Stimulated activated CD4-positive, alpha-beta T cell treated with anti-CD3 and anti-CD28 coated beads, Interleukin-12 subunit alpha, Interleukin-12 subunit beta, amount 100 ng/mL, for 4 hours (primary cell): ENCODE results near the gene ALK.

ENCODE experiments used
- DNase-seq: peaks from one replicate; pipeline ENCODE4 v3.0.0-alpha.2; 2020

The ALK gene

GRCh38 chr2:29525921-29526320 is 395.5 kb downstream of the ALK start:
- no peak for DNase-seq

GRCh38 chr2:29524652-29525051 is 396.7 kb downstream of the ALK start:
- DNase-seq: no peak

DNA sequence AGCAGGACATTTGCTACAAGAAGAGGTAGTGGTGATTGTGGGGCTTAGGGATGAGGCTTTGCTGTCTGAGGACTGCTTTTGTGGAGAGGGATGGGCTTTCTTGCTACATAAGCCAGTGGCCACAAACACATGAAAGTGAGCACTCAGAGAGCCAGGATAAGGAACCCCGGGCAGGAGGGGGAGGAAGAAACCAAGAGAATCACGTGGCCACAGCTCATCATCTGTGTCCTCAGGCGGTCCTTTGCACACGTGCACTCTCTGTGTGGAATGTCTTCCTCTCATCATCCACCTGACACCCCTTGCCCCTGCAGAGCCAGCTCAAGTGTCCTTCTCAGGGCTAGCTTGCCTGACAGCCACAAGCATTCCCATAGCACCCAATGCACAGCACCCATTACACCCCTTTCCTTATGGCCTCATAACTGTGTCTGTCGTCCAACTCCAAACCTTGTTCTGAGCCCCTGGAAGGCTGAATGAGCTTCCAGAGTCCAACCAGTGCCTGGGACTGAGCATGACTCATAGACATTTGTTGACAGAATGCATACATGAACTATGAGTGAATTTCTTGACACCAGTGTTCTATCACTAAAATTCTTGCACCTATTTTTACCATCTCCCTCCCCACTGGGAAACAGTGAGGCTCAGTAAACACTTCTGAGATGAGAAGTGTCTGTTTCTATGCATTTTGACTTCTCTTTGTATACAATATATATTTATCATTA is 398.3 kb downstream of the ALK start:
- DNase-seq: no peak

DNA sequence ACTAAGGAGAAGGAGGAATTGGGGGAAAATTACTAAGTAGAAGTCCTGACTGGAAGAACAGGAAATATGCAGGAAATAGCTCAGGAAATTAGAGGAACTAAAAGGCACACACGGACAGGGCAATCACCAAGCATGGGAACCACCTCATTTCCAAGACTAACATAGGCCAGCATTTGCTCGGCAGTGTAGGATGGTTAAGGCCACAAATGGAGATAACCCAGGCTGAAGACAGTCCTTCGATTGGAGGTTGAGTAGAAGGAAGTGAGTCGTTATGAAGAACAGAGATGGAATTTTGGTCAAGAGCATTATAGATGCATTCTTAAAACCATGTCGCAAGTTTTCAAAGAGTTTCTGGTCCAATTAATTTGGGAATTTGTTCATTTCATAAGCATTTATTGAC is 401.4 kb downstream of the ALK start:
- no peak for DNase-seq

- DNase-seq: no peak
These were observed 402.0 kb downstream of the ALK start for GRCh38 chr2:29519338-29519925.

DNA sequence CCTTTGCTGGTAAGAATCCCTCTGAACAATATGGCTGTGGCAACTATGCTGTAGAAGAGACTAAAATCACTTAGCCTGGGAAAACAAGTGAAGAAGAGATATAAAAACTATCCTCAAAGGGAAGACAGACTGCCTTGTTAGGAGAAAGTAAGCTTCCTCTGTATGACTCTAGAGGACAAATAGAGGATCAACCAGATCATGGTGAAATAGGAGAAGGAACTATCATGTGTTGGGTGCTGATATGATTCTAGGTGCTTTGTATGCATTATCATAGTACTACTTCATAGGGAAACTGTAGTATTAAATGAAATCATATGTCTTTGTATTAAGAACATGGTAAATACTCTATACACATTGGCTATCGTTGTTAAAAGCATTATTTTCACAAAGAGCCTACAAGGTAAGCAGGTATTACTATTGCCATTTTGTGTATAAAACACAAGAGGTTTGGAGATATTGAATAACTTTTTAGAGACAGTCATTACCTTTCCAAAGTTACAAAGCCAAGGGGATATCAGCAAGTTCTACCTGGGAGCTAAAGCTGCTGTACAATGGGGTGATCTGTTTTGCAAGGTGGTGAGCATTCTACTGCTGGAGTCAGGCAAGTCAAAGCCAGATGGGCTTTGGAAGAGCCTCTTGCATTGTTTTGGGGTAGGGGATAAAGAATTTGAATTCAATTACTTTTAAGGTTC is 402.6 kb downstream of the ALK start:
- no peak for DNase-seq

DNA sequence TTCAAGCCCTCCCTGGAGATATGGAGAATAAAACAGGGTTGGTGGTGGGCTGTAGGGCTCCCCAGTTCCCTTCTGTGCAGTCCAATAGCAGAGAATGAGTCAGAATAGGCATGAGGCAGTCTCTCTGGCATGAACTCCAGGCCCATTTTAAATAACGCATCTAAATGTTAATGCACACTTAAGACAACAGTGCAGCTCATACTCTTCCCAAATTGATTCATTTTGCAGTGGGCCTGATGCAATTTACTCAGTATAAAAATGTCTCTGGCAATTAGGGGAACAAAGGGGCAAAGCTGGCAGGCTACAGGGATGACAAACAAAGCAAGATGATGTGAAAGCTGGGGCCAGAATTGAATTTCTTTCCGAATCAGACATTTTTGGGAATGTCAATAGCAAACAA is 403.4 kb downstream of the ALK start:
- DNase-seq: no peak

GRCh38 chr2:29517413-29517812 is 404.0 kb downstream of the ALK start:
- DNase-seq: no peak

DNA sequence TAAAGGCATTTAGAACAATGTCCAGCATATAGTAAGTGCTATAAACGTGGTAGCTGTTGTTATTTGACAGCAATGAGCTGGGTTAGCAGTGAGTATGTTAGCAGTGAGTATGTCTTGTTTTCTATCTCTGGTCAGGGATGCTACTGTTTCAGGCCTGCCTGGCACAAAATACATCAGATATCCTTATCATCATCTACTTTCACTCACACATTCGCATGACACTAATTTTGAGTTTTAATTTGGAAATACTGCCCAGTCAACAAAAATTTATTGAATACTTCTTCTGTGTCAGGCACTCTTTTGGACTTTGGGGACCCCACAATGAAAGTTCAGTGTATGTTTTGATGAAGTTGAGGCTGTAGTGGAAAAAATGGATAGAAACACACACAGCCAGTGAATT is 404.6 kb downstream of the ALK start:
- no peak for DNase-seq

GRCh38 chr2:29509878-29510277 is 411.5 kb downstream of the ALK start:
- DNase-seq: no peak

GRCh38 chr2:29509397-29509796 is 412.0 kb downstream of the ALK start:
- DNase-seq: no peak

DNA sequence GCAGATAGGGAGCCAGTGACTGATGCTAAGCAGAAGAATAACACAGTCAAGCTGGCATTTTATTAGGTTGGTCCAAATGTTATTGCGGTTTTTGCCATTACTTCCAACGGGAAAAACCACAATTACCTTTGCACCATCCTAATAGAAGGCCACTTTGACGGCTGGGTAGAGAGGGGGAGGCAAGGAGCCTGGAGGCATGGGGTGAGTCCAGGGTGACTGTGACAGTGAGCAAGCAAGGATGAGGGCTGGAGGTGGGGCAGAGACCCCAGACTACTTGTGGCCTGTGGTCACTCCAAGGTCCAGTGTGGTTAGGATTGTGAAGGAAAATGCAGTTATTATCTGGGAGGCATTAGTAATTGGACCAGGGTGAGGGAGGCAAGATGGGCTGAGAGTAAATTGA is 416.6 kb downstream of the ALK start:
- DNase-seq: no peak

GRCh38 chr2:29502460-29502911 is 418.9 kb downstream of the ALK start:
- no peak for DNase-seq

GRCh38 chr2:29497375-29497774 is 424.0 kb downstream of the ALK start:
- DNase-seq: no peak

GRCh38 chr2:29496198-29496597 is 425.2 kb downstream of the ALK start:
- DNase-seq: no peak

- DNase-seq: no peak
These were observed 425.8 kb downstream of the ALK start for GRCh38 chr2:29495536-29496060.

- DNase-seq: no peak
These were observed 426.3 kb downstream of the ALK start for GRCh38 chr2:29495068-29495467.

- DNase-seq: no peak
These were observed 428.7 kb downstream of the ALK start for GRCh38 chr2:29492701-29493100.

DNA sequence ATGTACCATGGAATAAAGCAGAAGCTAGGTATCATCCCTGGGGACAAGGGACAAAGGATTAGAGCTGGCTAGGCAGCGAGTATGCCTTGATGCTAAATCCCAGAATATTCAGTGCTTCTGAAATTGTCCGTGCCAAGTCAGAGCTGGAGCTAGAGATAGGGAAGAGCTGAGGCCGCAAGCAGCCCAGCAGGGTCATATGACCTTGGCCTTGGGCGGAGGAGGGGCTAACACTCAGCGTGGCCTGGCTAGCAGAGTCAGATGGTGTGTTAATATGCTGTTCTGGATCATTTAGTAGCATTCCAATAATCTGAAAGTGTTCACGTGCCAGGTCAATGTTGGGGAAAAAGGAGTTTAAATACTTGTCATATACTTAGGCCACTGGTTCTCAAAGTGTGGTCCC is 431.3 kb downstream of the ALK start:
- no peak for DNase-seq

DNA sequence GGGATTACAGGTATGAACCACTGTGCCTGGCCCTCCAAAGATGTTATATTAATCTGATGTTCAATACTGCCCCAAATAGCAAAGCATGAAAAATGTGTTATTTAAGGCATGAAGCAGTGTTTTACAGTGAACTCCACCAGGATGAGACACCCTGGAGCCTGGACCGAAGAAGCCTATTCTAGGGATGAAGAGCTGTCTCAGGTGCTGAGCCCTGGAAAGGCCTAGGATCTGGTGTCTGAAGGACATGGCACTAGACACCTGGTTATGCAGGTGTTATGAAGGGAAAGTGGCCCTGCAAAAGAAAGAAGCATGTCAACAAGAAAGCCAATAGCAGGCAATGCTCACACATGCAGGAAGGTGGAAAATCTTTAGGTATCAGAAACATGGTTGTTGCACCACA is 431.8 kb downstream of the ALK start:
- no peak for DNase-seq

DNA sequence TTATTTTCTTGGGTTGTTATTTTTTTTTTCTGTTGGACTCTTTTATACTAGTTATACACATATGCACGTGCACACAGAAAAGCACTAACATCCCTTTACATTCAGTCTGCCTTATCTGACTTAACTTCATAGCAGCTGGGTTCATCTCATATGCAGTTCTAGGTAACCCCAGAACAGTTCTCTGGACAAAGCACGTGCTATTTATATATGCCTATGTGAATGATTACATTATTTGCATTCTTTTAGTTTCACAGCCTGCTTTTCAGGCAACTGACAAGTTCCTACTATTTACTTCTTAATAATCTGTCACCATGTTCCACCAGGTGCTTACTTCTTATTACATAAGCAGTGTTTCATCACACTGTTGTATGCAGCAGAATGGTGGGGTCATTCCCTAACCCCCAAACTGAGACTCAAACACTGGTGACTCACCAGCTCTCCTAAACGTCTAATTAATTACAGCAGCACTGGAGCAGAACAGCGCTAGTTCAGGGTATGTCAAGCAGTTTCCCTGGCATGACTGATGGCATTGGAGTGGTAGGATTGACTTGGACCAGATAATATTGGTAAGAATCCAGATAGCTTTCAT is 433.3 kb downstream of the ALK start:
- no peak for DNase-seq

GRCh38 chr2:29485631-29486030 is 435.8 kb downstream of the ALK start:
- no peak for DNase-seq

- DNase-seq: no peak
These were observed 436.3 kb downstream of the ALK start for GRCh38 chr2:29485117-29485516.

GRCh38 chr2:29482867-29483266 is 438.5 kb downstream of the ALK start:
- DNase-seq: no peak
